ENCODE measurements around the gene DPP10. TPM values are rescaled to one million over a fixed set of nuclear protein-coding genes. Genes with fewer than 3 reads are reported as not detected.
A peak's percentile ranks its signal among the peaks of the same experiment; 100 is the strongest.

The DPP10 gene
- polyA plus RNA-seq, 1 donor, result 17.1 TPM

DNA sequence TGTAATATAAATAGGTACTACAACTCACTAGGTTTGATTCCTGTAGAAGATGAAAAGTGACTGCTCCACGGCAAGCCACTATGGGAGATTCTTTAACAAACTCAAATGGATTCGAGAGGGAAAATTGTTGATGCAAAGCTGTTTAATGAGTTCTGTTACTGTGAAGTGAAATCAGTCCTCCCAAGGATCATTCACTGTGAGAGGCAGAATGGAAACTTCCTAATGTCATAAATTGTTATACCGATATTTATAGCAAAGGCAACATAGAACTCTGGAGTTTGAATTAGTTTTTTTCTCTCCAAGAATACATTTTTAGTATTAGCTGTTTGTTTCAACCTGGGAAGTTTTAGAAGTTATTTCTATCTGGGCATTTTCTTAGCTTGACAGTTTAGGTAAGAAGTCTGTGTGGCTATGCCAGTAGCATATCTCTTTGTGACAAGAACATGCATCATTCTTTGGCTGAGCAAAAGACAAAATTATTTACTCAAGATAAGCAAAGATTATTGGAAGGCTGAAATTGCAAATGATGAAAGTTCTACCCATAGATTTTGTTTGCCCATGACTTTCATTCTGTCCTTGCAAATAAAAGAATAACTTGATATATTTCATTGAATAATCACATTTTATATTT lies 979.7 kb downstream of the DPP10 start:
- no peak for DNase-seq

DNA sequence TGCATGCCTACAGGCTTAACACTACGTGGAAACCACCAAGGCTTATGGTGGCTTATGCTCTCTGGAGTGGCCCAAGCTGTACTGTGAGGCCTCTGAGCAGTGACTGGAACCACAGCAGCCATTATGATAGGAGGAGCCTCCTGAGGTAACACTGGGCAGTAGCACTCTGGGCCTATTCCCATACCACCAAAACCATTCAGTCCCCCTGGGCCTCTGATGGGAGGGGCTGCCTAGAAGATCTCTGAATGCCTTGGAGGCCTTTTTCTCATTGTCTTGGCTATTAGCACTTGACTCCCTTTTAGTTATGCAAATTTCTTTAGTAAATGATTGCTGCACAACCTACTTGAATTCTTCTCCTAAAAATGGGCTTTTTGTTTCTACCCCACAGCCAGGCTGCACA lies 985.0 kb downstream of the DPP10 start:
- DNase-seq, result no peak

DNA sequence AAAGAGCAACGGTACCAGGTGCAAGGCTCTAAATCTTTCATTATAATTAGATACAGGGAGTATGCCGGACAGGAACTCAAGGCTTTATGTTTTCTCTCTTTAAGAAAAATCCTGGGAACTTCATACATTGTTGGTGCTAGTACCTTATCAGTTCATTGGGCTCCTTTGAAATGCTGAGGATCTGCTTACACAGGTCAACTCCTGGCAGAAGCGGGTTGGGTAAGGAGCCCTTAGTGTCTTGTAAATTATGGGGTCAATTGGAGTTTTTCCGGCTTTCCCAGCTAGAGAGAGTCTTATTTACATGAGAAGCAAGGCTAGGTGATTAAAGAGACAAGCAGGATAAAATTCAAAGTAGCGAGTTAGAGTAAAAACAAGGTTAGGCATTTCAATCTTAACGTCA lies 998.3 kb downstream of the DPP10 start:
- DNase-seq, result peak; percentile 59

DNA sequence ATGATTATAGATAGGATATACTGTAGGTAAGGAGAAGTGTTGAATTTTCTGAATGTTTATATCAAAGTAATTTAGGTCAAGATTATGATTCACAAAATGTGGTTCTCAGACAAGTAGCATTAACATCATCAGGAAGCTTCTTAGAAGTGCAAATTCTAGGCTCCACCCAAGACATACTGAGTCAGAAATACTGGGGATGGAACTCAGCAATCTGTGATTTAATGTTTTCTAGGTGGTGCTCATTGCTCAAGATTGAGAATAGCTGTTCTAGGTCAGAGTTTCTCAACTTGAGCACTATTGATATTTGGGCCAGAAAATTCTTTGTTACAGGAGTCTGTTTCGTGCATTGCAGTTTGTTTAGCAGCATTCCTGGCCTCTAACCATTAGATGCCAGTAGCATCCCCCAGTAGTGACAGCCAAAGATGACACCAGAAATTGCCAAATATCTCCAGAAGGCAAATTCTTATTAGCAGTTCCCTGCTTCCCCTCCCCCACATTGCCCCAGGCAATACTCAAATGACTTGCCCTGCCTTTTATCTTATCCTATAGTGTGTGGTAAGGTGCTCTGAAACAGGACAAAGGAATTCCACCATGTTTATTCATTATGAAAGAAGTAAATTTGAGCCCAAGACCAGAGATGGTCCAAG lies 1001.2 kb downstream of the DPP10 start:
- DNase-seq, result no peak

DNA sequence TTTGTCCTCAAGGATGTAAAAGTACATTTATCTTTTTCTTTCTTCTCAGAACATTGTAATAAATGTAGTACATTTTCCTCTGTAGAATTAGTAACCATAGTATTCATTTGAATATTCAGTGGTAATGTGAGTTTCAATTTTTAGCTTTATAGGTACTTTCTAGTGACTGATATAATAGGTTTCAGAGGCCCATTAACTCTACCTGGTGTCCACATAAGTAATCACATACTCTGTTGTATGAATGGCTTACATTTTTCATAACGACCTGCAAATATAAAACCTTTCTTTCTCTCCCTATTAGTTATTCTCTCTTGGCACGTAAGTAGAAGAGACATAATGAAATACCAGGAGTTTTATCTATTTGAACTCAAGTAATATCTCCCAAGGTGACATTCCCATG lies 1017.6 kb downstream of the DPP10 start:
- no peak for DNase-seq

DNA sequence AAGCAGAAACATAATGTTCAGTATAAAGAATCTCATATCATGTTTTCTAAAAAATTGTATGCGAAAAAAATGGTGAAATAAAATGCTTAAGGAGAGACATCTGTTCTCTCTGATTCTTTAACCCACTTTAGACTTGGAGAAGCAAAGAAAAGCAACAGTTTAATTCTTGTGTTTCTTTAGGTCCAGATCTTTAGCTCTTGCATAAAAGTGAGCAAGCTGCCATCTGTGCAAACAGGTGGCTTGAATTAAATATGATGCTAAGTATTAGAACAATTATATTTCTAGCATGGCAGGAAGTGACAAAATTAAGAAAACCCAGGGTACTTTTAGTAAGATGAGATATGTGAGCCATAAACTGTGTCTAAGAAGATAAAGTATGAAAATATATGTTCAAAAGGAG lies 1038.3 kb downstream of the DPP10 start:
- DNase-seq, result no peak

DNA sequence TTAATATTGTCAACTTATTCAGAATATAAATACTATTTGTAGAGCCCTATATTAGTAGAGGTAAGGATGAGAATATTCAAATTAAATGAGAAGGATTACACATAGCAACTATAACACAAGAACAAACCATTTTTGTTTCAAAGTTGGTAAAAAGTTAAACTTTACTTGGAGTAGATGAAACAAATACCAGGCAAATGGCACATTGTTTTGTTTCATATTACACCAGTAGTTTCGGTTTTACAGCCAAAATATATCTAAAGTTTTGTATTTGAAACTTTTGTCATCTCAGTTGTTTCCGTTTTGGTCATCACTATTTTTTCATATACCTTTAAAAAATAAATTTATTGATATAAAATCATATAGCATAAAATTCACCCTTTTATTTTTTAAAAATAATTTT lies 1039.4 kb downstream of the DPP10 start:
- no peak for DNase-seq

DNA sequence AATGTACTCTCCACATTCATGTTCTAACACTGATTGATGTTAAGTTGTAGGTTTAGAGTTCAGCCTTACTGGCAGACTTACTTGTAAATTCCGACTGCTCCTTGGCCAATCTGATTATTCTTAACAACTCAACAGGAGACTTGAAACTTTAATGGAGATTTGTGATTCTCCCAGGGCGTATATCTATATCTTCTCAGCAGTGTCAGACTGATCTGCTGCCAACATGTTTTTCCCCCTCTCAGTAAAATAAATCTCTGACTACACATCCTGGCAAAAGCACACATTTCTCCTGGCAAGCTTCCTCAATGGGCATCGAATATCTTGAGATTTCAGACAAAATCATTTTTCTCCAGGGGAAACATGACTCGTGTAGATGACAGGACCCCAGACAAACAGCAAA lies 1041.2 kb downstream of the DPP10 start:
- no peak for DNase-seq

DNA sequence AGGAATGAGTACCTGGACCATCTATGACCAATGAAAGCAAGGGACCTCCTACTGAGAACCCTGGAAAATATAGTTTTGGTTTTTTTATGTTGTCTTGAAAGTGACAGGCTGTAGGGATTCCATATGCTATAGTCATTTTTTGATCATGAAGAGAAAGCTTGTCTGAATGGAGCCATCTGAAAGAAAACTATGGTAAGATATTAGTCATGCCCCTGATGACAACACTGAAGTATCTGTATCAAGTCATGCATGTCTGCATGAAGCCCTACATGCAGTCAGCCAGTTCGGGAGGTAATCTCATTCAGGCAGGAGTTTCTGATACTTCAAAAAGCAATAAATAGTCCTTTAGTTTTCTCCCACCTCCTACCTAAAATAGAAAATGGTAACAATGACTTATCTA lies 1042.0 kb downstream of the DPP10 start:
- DNase-seq, result no peak

DNA sequence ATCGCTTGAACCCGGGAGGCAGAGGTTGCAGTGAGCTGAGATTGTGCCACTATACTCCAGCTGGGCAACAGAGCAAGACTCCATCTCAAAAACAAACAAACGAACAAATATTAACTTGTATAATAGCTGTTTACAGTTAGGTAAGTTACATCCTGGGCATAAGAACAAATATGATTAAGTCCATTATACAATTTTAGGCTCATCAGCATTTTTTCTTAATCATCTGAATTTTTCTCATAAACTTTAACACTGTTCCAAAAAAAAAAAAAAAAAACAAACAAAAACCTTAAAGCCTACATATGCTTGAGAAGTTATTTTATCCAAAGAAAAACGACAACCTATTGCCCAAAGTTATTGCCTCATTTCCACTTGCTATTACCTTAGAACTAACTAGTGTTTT lies 1042.5 kb downstream of the DPP10 start:
- no peak for DNase-seq

DNA sequence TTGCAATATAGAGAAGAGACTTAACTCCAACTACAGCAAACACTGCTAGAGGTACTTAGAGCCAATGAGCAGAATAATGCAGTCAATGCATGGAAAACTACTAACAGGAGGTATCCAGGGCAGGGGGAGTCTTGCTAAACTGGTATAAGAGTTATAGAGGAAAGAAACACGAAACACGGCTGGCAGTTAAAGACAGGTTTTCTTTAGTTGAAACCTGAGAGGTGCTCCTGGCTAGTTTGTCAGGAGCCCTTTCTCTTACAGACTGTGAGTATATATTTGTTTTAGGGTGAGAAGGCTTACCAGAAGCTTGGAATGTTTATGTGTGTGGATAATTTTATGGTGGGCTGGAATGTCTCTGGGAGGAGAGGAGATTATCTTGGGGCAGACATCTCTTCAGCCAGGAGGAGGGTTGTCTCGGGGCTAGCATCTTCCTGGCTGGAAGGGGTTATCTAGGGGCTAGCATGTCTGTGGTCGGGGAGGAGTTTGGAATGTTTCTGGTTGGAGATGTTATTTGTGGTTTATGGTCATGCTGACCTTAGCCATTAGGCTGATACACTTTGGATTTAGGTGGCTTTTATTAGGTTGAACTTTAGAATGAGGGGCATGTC lies 1048.8 kb downstream of the DPP10 start:
- peak; percentile 30 for DNase-seq

DNA sequence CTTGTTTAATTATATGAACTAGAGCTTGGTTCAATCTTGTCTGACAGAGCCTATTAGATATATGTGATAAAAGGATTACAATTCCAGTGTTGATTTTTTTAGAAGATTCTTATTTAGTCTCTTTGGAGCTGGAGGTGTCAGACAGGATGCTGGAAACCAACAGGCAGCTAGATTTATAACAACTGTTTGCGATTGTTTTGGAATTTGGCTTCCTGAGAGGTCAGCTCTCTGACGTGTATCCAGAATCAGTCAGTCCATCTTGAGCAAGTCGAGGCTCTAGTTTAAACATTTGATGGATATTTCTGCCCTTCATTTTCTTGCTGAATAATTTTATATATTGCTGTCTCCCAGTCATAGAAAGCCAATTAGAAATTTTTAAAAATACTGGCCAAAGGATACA lies 1062.9 kb downstream of the DPP10 start:
- no peak for DNase-seq

DNA sequence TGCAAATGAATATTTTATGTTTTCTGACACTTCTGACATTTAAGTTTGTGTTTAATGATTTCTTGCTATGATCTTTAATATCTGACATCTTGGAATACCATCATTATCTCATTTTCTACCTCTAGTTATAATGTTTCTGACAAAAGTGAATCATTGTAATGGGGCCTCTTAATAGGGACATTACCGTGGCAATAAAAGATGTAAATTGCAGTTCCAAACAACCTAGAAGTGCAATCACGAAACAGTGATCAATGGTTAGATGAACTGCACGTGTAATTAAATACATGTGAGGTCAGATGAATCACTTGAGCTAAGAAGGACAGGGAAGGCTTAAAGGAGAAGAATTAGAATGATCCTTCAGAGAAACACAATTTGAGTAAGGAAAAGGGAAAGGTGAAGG lies 1078.3 kb downstream of the DPP10 start:
- no peak for DNase-seq

DNA sequence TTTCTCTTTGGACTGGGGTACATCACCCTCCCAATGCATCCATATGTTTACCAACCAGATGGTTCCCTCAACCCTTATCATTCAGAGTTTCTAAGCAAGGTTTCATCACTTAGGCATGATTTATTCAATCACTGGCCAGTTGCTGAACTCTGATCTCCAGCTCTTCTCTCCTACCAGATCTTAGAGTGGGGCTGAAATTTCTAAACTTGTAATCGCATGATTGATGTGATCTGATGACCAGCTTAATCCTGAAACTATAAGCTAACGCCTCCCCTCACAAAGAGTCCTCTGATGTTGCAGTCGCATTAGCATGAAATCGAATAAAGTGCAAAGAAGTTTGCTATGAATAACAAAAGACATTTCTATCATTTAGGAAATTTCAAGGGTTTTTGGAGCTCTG lies 1082.0 kb downstream of the DPP10 start:
- DNase-seq, result no peak

DNA sequence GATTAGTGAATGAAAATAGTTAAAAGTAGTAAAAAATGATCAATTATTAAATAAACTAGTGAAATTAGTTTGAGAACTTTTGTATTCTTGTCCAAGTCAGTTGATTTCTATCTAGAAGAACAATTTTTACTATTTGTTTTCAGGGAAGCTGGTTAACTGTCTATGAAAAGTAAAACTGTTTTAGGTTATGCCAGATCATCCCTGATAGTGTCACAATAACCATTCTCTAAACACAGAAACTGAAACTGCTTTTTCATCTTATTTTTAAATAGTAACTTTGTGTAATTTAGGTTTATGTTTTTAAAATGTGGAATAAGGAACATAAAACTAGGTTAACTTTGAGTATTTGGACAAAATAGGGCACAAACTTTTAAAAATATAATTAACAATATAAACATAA lies 1087.2 kb downstream of the DPP10 start:
- DNase-seq, result no peak

DNA sequence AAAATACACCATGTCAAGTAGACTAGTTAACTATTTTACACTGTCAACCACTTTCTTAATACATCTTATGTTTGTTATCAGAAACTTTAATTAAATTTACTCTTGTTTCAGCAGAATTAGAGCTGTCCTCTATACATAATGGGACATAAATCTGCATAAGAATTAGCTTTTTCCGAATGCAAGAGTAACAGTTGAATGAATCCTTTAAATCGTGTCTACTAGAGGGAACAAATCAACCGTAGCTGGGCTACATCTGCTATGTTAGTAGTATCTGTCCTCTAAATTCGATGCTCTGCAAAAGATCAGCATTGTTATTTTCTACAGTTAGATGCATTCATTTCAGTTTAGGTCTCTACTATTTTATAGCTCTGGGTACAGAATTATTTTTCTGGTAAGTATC lies 1090.6 kb downstream of the DPP10 start:
- DNase-seq, result no peak

DNA sequence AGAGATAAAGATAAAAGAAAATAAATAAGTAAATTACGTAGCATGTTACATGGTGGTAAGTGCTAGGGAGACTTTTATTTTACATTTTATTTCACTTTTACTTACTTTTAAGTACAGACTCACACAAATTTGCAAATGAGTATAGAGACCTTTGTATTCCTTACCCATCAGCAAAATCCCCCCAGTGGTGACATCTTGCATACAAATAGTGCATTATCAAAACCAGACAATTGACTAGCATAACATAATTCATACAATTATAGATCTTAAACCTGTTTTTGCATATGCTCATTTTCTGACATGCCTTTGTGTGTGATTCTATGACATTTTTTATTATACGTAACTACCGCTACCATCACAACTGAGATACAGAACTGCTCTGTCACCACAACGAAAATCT lies 1099.4 kb downstream of the DPP10 start:
- no peak for DNase-seq

DNA sequence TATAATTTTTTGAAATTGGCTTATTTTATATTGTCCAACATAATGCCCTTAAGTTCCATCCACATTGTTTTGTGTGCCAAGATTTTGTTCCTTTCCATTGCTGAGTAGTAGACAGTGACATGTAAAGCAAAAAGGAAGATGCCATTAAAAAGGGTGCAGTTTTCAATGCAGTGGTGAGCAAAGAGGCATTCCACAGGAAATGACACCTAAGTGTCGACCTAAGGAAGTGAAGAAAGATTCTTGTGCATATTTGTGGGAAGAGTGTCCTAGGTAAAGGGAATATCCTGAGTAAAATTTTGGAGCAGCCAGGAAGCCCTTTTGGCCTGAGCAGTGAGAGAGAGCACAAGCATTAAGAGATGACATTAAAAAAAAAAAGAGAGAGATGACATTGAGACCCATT lies 1099.9 kb downstream of the DPP10 start:
- no peak for DNase-seq

DNA sequence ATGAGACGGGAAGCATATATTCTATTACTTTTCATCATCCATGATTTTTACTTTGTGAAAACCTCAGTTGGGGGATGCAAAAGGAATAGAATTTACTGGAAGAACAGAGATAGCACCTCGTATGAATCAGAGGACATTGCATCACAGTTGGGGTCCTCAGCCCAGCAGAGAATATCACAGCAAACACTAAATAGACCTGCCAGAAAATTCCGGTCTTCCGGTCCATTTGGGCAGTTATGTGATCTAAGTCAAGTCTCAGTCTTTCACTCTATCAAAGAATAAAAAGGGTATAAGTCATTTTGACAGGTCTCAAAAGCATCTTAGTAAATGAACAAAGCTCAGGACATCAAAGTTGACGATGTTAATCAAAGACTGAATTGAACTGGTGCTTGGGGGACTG lies 1100.6 kb downstream of the DPP10 start:
- no peak for DNase-seq

DNA sequence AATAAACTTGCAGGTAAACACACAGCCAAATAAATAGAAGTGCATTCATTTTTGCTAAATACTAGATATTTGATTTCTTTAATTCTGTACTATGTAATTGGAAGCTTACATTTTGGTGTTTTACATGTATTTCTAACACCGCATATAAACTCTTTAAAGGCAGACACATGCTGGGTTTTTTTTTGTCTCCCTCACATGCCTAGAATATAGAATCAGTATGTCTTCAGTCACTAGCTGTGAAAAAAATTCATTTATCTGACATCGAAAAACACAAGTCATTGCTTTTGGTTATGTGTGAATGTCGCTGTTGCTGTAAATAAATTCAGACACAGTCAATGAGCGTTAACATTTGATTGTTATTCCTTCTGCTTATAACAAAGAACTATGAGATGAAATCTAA lies 1101.0 kb downstream of the DPP10 start:
- DNase-seq, result no peak

DNA sequence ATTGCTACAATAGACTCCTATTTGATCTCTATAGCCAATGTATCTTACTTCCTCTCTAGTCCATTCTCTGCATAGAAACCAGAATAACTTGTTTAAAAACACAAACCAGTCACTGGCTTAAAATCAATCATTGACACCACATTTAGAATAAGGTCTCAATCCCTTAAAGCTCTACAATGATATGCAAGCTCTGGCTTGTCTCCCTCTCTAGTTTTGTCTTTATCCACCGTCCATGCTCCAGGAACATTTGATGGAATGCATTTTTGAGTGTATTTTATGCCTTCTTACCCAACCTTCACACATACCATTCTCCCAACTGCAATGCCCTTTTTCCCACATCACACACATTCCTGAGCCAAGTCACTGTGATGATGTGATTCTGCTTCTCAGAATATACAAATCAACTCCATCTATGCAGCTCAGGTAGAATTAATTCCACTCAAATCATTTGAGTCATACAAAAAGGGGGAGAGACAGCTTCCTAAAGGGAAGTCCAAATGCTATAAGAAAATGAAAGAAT lies 1107.2 kb downstream of the DPP10 start:
- no peak for DNase-seq

DNA sequence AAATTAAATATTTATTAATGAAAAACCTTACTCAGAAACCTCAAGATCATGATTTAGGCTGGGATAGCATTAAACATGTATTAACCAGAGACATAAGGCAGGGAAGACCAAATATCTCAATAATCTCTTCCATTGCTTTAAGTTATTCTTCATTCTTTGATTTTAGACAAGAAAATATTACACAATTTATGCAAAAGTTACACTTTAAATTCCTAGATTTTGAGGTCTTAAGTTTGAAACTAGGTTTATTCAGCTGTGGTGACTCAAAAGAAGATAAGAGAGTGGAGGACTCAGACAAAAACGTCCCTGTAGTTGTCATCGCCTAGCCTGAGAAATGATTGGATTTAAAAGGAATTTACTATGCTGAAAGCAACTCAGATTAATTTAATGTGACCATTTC lies 1110.3 kb downstream of the DPP10 start:
- no peak for DNase-seq

DNA sequence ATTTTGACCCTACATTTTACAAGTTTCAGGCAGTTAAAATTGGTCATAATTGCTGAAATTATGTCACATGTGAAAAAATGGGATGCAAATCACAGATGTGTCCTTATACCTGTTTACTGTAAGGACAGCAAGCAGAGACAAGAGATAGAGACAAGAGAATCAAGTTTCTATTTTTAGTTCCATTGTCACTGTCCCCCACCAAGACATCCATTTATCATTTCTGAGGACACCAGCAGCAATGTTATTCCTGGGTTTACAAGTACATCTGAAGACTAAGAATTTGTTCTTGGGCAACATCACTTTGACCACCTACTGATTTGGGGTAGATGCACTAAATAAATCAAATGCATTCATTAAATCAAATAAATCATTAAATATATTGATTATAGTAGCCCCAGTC lies 1111.7 kb downstream of the DPP10 start:
- no peak for DNase-seq

DNA sequence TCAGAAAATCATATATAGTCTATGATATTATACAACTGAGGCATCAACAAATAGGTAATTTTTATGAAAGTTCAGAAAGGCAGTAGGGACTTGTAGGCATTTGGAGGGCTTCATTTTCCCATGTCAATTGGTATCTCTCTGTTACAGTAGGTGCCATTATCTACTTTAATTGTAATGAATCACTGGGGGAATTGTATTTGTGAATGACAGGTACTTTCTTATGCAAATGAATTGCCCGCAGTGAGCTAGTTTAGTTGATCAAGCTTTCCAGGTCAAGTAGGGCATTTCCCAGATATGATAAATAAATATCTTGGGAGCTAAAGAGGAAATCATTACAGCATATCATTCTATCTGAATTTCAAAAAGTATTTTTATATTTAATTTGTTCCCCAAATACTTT lies 1116.3 kb downstream of the DPP10 start:
- DNase-seq, result no peak
